Prostate gland (tissue), 2 donors: ENCODE results near the gene JMJD8. TPM values are rescaled to one million over a fixed set of nuclear protein-coding genes. Genes with fewer than 3 reads are reported as not detected.
"Not testable (repeated sequence)": the region's sequence is repeated elsewhere in the genome, so short reads cannot be mapped to it uniquely, and the experiment has no call there.

Experiments used
- DNase-seq: peaks from one replicate; pipeline ENCODE4 v3.0.0-alpha.2; 2019; ENCODE audit warnings: low spot score
- H3K27ac ChIP-seq, 2 donors: fragments of 200-600 bp; sonication (generic); 2 replicates each; pipeline ENCODE4 v1.5.1; 2017 to 2019
- H3K27me3 ChIP-seq: fragments of 200-600 bp; sonication (generic); replicated peaks from 2 replicates; pipeline ENCODE4 v1.5.1; 2019; ENCODE audit not compliant: insufficient read depth
- H3K36me3 ChIP-seq, 2 donors: fragments of 200-600 bp; sonication (generic); 1 replicate in 1 of 2; 2 replicates in 1 of 2; pipeline versions ENCODE4 v1.5.1 to v1.8.1; 2017 to 2019
- H3K4me1 ChIP-seq: fragments of 200-600 bp; sonication (generic); replicated peaks from 2 replicates; pipeline ENCODE4 v1.5.1; 2019
- H3K4me3 ChIP-seq, 2 donors: fragments of 200-600 bp; sonication (generic); 2 replicates each; pipeline ENCODE4 v1.5.1; 2017 to 2019
- H3K9me3 ChIP-seq: fragments of 200-600 bp; sonication (generic); 2 replicates; pipeline ENCODE4 v1.5.1; 2017
- CTCF ChIP-seq, 4 experiments: fragments of 200-600 bp in 2 of 4; fragments of 450-650 bp in 2 of 4; sonication (generic) in 2 of 4; IDR thresholded peaks; 1 replicate in 3 of 4; 2 replicates in 1 of 4; pipeline ENCODE4 v1.5.1; 2016 to 2019; ENCODE audit warnings: antibody characterized with exemption in 4 of 4, mild to moderate bottlenecking in 2 of 4, moderate library complexity in 2 of 4
- POLR2A ChIP-seq: fragments of 450-650 bp; IDR thresholded peaks from one replicate; pipeline ENCODE4 v1.6.1; 2016; ENCODE audit warnings: antibody characterized with exemption, mild to moderate bottlenecking
- POLR2AphosphoS5 ChIP-seq: sonication (generic); formaldehyde crosslinking; IDR thresholded peaks from one replicate; pipeline ENCODE4 v1.6.1; 2017; ENCODE audit warnings: antibody characterized with exemption
- WGBS: methylation state at CpG from one replicate; pipeline ENCODE4 v1.1.5; 2018; 5-methylcytosine and 5-hydroxymethylcytosine counted together
- intact Hi-C: fragments of 100-400 bp; cut with DNase I; formaldehyde crosslinking; loops from one replicate; pipeline ENCODE4 v1.14.2; 2022
- total RNA-seq, 2 donors: library from RNA; depleted of rRNA; stranded (reverse); fragments of >200 nt; gene quantifications; one replicate each; pipeline ENCODE4 v1.1.0, GENCODE V29; 2016

JMJD8 gene
- total RNA-seq, 2 donors from 2014 or later = 121 to 132 TPM

- Histone ChIP-seq H3K9me3 (no peaks in the 10 kb centered on the region), H3K4me1 (peaks cover 15% of the 10 kb centered on the region), H3K27ac (no peak within 1 kb of the TSS), H3K27me3 (peaks cover 5% of the 10 kb centered on the region), H3K4me3 (peak within 1 kb of the TSS; percentile 51 to 55), H3K36me3 (no peaks in the 10 kb centered on the region)
- DNase-seq = peak; percentile 85
- 12% methylated on average over 32 of the region's 108 CpGs for whole genome bisulfite sequencing
- no peak for TF ChIP-seq POLR2A
- no peak for TF ChIP-seq CTCF (IDR thresholded peaks at IDR 0.05)
- TF ChIP-seq POLR2AphosphoS5 = no peak
- intact Hi-C loops = loop anchor here (5.0 kb wide), 2 partner anchors 72 to 337 kb away; partner anchors contain the start of genes CHTF18 and RPUSD1
These were observed 30.7 kb upstream of the JMJD8 start, which contains the start of gene METRN for GRCh38 chr16:714558-715476. TSS of gene METRN (plus strand) at chr16:715118. CDS start at chr16:715290, 172 bp downstream.

DNA sequence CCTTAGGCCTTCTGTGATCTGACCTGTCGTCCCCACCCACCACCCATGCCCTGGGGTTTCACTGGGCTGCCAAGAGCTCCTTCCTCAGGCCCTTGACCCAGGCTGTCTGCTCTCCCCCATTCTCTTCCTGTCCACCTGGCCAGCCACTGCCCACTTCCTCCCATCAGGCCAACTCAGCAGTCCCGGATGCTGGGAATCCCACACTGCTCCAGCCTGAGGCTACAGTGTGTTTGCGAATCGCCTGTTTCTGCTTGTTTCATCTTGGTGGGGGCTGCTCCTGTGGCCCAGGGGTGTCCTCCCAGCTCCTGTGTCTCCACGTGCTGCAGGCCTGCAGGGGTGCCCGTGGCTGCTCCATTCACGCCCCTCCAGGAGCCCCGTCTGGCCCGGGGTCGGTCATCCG is 29.9 kb upstream of the JMJD8 start:
- peaks cover 5% of the 10 kb centered on the region for H3K27me3 ChIP-seq
- DNase-seq = no peak
- WGBS = 70% methylated on average over 11 of the region's 11 CpGs
- intact Hi-C loops = loop anchor here (5.0 kb wide), 2 partner anchors 73 to 338 kb away; partner anchors contain the start of genes CHTF18 and RPUSD1
- H3K36me3 ChIP-seq = no peaks in the 10 kb centered on the region
- no peak overlapping the region for H3K4me3 ChIP-seq
- H3K4me1 ChIP-seq = peaks cover 14% of the 10 kb centered on the region
- H3K9me3 ChIP-seq = no peaks in the 10 kb centered on the region
- no peak for TF ChIP-seq CTCF (IDR thresholded peaks at IDR 0.05)
- TF ChIP-seq POLR2AphosphoS5 = no peak
- TF ChIP-seq POLR2A = no peak
- H3K27ac ChIP-seq = no peak overlapping the region

DNA sequence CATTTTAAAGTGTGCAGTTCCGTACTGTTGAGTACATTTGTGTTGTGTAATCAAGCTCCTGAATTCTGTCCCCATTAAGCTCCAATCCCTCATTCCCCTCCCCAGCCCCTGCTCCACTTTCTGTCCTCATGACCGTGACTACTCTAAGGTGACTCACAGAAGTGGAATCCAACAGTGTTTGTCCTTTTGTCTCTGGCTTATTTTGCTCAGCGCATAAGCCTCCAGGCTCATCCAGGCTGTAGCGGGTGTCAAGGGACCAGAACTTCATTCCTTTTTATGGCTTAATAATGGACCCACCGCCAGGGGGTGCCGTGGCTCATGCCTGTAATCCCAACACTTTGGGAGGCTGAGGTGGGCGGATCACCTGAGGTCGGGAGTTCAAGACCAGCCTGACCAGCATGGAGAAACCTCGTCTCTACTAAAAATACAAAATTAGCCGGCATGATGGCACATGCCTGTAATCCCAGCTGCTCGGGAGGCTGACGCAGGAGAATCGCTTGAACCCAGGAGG is 28.7 kb upstream of the JMJD8 start:
- intact Hi-C loops = loop anchor here (5.0 kb wide), 2 partner anchors 75 to 340 kb away; partner anchors contain the start of genes CHTF18 and RPUSD1
- H3K4me1 ChIP-seq = peaks cover 14% of the 10 kb centered on the region
- TF ChIP-seq CTCF (IDR thresholded peaks at IDR 0.05) = peak in 2 of 4 experiments; percentile 17 to 35
- H3K36me3 ChIP-seq, H3K27ac ChIP-seq, H3K9me3 ChIP-seq, DNase-seq, H3K4me3 ChIP-seq, H3K27me3 ChIP-seq: not testable (repeated sequence)
- WGBS = 37% methylated on average over 13 of the region's 13 CpGs

DNA sequence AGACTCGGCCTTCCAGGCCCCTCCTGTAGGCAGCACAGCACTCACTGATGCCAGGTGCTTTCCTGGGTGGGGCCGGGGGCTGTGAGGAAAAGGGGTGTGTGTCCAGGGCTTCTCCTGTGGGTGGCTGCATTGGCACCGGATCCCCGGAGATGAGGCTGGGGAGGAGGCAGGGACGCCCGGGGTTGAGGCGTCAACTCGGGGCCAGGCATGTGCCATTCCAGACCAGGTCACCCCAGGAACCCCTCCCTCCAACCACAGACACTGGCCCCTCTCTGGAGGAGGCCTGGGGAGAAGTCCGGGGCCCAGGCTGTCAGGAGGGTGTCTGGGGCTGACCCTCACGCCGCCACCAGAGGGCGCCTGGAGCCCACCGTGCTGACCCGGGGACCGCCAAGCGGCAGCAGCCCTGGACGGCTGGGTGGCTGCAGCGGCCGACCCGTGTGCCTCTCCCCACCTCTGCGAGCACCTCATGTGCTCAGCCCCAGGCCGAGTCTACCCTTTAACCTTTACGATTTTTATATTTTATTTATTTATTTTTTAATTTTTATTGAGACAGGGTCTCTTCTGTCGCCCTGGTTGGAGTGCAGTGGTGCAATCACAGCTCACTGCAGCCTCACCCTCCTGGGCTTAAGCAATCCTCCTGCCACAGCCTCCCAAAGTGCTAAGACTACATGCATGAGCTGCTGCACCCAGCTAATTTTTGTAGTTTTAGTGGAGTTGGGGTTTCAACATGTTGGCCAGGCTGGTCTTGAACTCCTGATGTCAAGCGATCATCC is 27.6 kb upstream of the JMJD8 start:
- no peaks in the 10 kb centered on the region for H3K36me3 ChIP-seq
- no peak overlapping the region for H3K27ac ChIP-seq
- H3K9me3 ChIP-seq = no peaks in the 10 kb centered on the region
- peaks cover 14% of the 10 kb centered on the region for H3K4me1 ChIP-seq
- intact Hi-C loops = loop anchor here (5.0 kb wide), 2 partner anchors 76 to 341 kb away; partner anchors contain the start of genes CHTF18 and RPUSD1
- 10% methylated on average over 25 of the region's 25 CpGs for WGBS
- peak; percentile 48 for DNase-seq
- no peak overlapping the region for H3K4me3 ChIP-seq
- peak; percentile 6 for TF ChIP-seq POLR2AphosphoS5
- TF ChIP-seq CTCF (IDR thresholded peaks at IDR 0.05) = peak; percentile 85 to 92 (median 91)
- TF ChIP-seq POLR2A = no peak
- peaks cover 10% of the 10 kb centered on the region for H3K27me3 ChIP-seq
